ENCODE measurements around the gene HSD11B2. TPM values are rescaled to one million over a fixed set of nuclear protein-coding genes. Genes with fewer than 3 reads are reported as not detected.
A peak's percentile ranks its signal among the peaks of the same experiment; 100 is the strongest.

The HSD11B2 gene
- total and polyA plus RNA-seq, 2 donors (not counting 1 experiment from before 2014, with no cell fraction given) = 0.15 TPM; not detected in 1

DNA sequence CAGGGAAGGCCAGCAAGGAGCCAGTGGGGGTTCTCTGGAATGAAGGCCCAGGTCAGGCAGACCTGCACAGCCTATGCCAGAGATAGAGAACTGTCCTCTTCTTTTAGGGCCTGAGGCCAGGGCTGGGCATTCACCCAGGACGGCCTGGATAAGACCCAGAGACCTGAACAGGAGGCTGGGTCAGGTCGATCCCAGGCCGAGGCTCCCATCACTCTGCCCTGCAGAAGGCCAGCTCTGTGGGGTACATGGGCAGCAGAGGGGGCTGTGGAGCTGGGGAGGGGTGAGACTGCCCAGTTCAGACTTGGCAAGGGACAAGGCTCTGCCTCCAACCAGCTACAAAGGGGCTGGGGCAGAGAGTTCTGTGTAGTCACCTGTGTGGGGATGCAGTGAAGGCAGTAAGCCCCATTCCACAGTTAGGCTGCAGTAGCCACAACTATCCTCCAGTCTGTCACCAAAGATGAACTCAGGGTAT lies 14.6 kb downstream of the HSD11B2 start:
- Histone ChIP-seq H4K20me1 (ENCODE audit: control insufficient read depth, extremely low read depth, insufficient read depth, low read length) (peaks cover 4% of the 10 kb centered on the region), H3K36me3 (ENCODE audit: control insufficient read depth, insufficient read depth, low read length) (peaks cover 10% of the 10 kb centered on the region), H2AFZ (ENCODE audit: low read length) (no peak overlapping the region), H3K4me3 (replicated peaks in 1 of 4; ENCODE audit: control extremely low read depth in 1 of 4, insufficient read depth in 1 of 4, low read depth in 3 of 4, low read length in 4 of 4) (no peak overlapping the region), H3K4me2 (ENCODE audit: extremely low read depth, insufficient read depth, low read length) (no peak overlapping the region), H3K79me2 (ENCODE audit: control insufficient read depth, insufficient read depth, low read length) (no peaks in the 10 kb centered on the region), H3K9me3 (ENCODE audit: control insufficient read depth, insufficient read depth, low read depth, low read length) (no peaks in the 10 kb centered on the region), H3K27ac (ENCODE audit: insufficient read depth, low read length) (no peak overlapping the region), H3K9ac (ENCODE audit: insufficient read depth, low read length) (no peak overlapping the region), H3K27me3 (ENCODE audit: control insufficient read depth, insufficient read depth, low read length) (no peaks in the 10 kb centered on the region), H3K4me1 (ENCODE audit: control insufficient read depth, extremely low read depth, insufficient read depth, low read length) (peaks cover 27% of the 10 kb centered on the region)
- TF ChIP-seq, protein P1, sequence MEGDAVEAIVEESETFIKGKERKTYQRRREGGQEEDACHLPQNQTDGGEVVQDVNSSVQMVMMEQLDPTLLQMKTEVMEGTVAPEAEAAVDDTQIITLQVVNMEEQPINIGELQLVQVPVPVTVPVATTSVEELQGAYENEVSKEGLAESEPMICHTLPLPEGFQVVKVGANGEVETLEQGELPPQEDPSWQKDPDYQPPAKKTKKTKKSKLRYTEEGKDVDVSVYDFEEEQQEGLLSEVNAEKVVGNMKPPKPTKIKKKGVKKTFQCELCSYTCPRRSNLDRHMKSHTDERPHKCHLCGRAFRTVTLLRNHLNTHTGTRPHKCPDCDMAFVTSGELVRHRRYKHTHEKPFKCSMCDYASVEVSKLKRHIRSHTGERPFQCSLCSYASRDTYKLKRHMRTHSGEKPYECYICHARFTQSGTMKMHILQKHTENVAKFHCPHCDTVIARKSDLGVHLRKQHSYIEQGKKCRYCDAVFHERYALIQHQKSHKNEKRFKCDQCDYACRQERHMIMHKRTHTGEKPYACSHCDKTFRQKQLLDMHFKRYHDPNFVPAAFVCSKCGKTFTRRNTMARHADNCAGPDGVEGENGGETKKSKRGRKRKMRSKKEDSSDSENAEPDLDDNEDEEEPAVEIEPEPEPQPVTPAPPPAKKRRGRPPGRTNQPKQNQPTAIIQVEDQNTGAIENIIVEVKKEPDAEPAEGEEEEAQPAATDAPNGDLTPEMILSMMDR (conservative IDR thresholded peaks at IDR 0.05 in 1 of 2, IDR thresholded peaks at IDR 0.05 in 1 of 2; ENCODE audit: low read depth in 1 of 2, low read length in 2 of 2) = no peak
- no peak for TF ChIP-seq EZH2 (IDR thresholded peaks at IDR 0.05; ENCODE audit: low read length, missing control alignments)
- no peak for DNase-seq (ENCODE audit: low read depth in 2 of 2)

DNA sequence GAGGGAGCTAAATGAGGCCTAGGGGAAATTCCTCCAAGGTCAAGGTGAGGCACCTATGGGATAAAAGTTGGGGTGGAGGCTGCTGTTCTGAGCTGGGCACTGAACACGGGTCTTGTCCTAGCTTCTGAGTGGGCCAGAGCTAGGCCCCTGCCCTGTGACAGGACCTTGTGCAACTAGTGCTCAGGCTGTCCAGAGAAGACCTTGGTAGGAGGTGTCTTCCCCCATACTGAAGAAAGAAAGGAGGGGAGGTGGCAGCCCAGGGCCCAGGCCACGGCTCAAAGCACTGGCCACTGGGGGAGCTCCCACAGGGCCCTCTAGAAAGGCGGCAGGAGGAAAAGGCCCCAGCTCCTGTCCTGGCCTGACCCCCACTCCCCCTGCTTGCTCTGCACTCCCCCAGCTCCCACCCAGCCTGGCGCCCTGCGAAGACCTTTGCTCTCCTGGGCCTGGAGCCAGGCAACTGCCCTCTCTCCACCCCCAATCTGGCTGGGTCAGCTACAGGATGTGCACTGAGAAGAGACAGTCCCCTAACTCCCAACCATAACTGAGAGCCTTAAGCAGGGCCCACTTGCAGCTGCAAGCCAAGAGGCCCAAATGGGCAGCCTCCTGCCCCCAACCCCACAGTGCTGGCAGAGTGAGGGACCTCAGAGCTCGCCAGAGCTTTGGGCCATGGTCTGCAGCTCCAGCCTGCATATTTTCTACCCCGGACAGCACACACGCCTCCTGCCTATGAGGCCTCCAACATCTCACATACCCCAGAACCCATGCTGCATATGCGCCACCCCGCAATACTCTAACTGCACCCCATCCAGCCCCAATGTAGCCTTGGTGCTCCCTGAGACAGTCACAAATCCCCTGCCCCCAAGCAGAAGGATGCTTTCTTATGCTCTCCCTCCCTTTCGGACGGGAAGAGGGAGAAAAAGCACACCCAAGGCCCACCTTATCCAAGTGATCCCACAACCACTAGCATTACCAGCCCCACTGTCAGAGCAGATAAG lies 15.3 kb downstream of the HSD11B2 start:
- H3K4me3 ChIP-seq (replicated peaks in 1 of 4; ENCODE audit: control extremely low read depth in 1 of 4, insufficient read depth in 1 of 4, low read depth in 3 of 4, low read length in 4 of 4) = no peak overlapping the region
- peaks cover 4% of the 10 kb centered on the region for H4K20me1 ChIP-seq (ENCODE audit: control insufficient read depth, extremely low read depth, insufficient read depth, low read length)
- H2AFZ ChIP-seq (ENCODE audit: low read length) = no peak overlapping the region
- TF ChIP-seq, protein P1 (conservative IDR thresholded peaks at IDR 0.05 in 1 of 2, IDR thresholded peaks at IDR 0.05 in 1 of 2; ENCODE audit: low read depth in 1 of 2, low read length in 2 of 2) = no peak
- no peak overlapping the region for H3K9ac ChIP-seq (ENCODE audit: insufficient read depth, low read length)
- H3K27me3 ChIP-seq (ENCODE audit: control insufficient read depth, insufficient read depth, low read length) = no peaks in the 10 kb centered on the region
- no peaks in the 10 kb centered on the region for H3K9me3 ChIP-seq (ENCODE audit: control insufficient read depth, insufficient read depth, low read depth, low read length)
- H3K36me3 ChIP-seq (ENCODE audit: control insufficient read depth, insufficient read depth, low read length) = peaks cover 10% of the 10 kb centered on the region
- H3K4me2 ChIP-seq (ENCODE audit: extremely low read depth, insufficient read depth, low read length) = no peak overlapping the region
- DNase-seq (ENCODE audit: low read depth in 2 of 2) = peak in 1 of 2 donors; percentile 48
- no peaks in the 10 kb centered on the region for H3K79me2 ChIP-seq (ENCODE audit: control insufficient read depth, insufficient read depth, low read length)
- peaks cover 27% of the 10 kb centered on the region for H3K4me1 ChIP-seq (ENCODE audit: control insufficient read depth, extremely low read depth, insufficient read depth, low read length)
- no peak overlapping the region for H3K27ac ChIP-seq (ENCODE audit: insufficient read depth, low read length)

DNA sequence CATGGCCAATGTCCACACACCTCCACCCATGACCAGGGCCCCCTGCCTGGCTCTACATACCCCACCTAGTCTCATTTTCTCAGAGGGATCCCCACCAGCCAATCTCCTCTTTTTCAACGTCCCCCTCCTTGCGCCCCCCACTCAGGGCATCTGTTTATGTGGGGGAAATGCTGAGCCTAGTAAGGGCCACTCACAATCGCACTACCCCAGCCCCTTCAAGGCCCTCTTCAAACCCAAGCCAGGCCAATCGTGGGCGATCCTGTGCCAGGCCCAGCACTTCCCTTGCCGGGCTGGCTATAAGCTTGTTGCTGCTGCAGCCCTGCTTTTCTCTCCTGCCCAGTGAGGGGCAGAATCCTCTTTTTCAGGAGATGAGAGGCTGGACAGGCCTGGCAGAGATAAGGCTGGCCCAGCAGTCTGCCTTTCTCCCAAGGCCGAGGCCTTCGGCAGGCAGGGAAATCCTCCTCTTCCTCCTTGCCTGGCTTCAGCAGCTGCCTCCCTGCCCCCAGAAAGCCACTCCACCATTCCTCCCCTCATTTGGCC lies 16.1 kb downstream of the HSD11B2 start:
- no peaks in the 10 kb centered on the region for H3K27me3 ChIP-seq (ENCODE audit: control insufficient read depth, insufficient read depth, low read length)
- no peak overlapping the region for H3K4me2 ChIP-seq (ENCODE audit: extremely low read depth, insufficient read depth, low read length)
- peaks cover 10% of the 10 kb centered on the region for H3K36me3 ChIP-seq (ENCODE audit: control insufficient read depth, insufficient read depth, low read length)
- no peak for DNase-seq (ENCODE audit: low read depth in 2 of 2)
- H3K4me1 ChIP-seq (ENCODE audit: control insufficient read depth, extremely low read depth, insufficient read depth, low read length) = peaks cover 27% of the 10 kb centered on the region
- H3K9me3 ChIP-seq (ENCODE audit: control insufficient read depth, insufficient read depth, low read depth, low read length) = no peaks in the 10 kb centered on the region
- no peaks in the 10 kb centered on the region for H3K79me2 ChIP-seq (ENCODE audit: control insufficient read depth, insufficient read depth, low read length)
- H4K20me1 ChIP-seq (ENCODE audit: control insufficient read depth, extremely low read depth, insufficient read depth, low read length) = peaks cover 4% of the 10 kb centered on the region
- H3K9ac ChIP-seq (ENCODE audit: insufficient read depth, low read length) = no peak overlapping the region
- H2AFZ ChIP-seq (ENCODE audit: low read length) = no peak overlapping the region
- no peak overlapping the region for H3K27ac ChIP-seq (ENCODE audit: insufficient read depth, low read length)
- TF ChIP-seq EZH2 (IDR thresholded peaks at IDR 0.05; ENCODE audit: low read length, missing control alignments) = no peak
- TF ChIP-seq, protein P1 (conservative IDR thresholded peaks at IDR 0.05 in 1 of 2, IDR thresholded peaks at IDR 0.05 in 1 of 2; ENCODE audit: low read depth in 1 of 2, low read length in 2 of 2) = no peak
- H3K4me3 ChIP-seq (replicated peaks in 1 of 4; ENCODE audit: control extremely low read depth in 1 of 4, insufficient read depth in 1 of 4, low read depth in 3 of 4, low read length in 4 of 4) = no peak overlapping the region

Data from fibroblast of lung (primary cell).